ENCODE data around the gene CORO6.

CORO6 gene

DNA sequence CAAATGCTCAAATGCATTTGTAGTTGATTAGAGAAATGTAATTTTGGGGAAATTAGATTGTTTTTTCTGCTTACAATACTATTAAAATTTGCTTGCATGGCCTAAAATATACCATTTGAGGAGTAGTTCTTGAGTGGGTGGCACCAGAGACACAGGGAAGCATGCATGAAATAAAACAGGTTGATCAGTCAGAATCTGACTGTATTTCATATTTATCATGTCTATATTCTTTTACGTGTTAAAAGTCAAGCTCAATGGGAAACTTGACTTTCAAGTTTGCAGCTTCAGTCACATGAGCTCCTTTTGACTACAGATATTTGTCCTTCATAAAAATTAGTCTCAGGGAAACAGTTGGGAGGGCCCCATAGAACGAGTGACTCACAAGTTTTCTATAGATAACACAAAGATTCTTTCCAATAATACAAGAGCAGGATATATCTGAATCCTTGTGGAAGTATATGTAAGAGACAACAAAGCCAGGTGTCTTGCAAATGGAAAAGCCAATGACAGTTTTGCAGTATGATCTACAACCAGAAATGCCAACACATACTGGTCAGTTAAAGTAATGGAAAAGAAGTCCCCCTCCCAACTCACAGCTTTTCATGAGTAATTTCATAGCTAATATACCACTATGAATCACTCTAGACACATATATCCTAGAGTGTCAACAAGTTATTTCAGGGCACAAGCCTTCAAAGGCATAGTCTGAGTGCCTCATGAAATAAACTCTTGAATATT, 42.2 kb upstream of the CORO6 start:
- intact Hi-C loops (cut with DNase I; ENCODE audit: low total_unique reads) = no loop called here
- TF ChIP-seq CTCF (IDR thresholded peaks at IDR 0.05) = no peak
- H3K27ac ChIP-seq = no peak overlapping the region
- H3K9me3 ChIP-seq = no peaks in the 10 kb centered on the region
- no peaks in the 10 kb centered on the region for H3K27me3 ChIP-seq
- H3K4me1 ChIP-seq = peaks cover 0 to 5% (median 0%) of the 10 kb centered on the region in 4 donors
- peaks cover 25 to 30% (median 26%) of the 10 kb centered on the region in 3 donors for H3K36me3 ChIP-seq
- H3K4me3 ChIP-seq = no peak overlapping the region
- DNase-seq = no peak

GRCh38 chr17:29663155-29663554, 40.4 kb upstream of the CORO6 start:
- no peaks in the 10 kb centered on the region for H3K27me3 ChIP-seq
- H3K36me3 ChIP-seq = peaks cover 22 to 26% (median 25%) of the 10 kb centered on the region in 3 donors
- H3K4me3 ChIP-seq = no peak overlapping the region
- intact Hi-C loops (cut with DNase I; ENCODE audit: low total_unique reads) = no loop called here
- TF ChIP-seq CTCF (IDR thresholded peaks at IDR 0.05) = no peak
- peaks cover 0 to 5% (median 0%) of the 10 kb centered on the region in 4 donors for H3K4me1 ChIP-seq
- no peak overlapping the region for H3K27ac ChIP-seq
- DNase-seq = no peak
- no peaks in the 10 kb centered on the region for H3K9me3 ChIP-seq

DNA sequence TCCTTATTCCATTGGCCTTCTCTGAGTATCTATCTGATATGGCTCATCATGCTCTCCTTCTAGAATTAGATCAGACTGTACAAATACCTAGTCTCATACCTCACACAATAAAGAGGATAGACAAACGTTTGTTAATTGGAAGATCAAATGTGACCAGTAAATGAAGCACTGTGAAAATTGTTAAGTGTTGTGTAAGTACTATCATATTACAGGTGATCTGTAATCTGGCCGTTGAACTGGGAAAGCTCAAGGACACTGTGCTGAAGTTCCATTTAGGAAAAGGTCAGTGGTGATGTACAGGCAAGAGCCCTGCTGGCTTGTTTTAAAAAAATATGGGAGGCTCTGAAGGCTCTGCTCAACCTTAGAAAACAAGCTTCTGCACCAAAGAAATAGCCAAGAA, 38.5 kb upstream of the CORO6 start:
- Histone ChIP-seq H3K4me3 (no peak overlapping the region), H3K27me3 (no peaks in the 10 kb centered on the region), H3K9me3 (no peaks in the 10 kb centered on the region), H3K4me1 (peaks cover 0 to 5% (median 0%) of the 10 kb centered on the region in 4 donors), H3K27ac (no peak overlapping the region), H3K36me3 (peaks cover 8 to 17% (median 12%) of the 10 kb centered on the region in 3 donors)
- TF ChIP-seq CTCF (IDR thresholded peaks at IDR 0.05) = no peak
- DNase-seq = no peak
- intact Hi-C loops (cut with DNase I; ENCODE audit: low total_unique reads) = no loop called here

DNA sequence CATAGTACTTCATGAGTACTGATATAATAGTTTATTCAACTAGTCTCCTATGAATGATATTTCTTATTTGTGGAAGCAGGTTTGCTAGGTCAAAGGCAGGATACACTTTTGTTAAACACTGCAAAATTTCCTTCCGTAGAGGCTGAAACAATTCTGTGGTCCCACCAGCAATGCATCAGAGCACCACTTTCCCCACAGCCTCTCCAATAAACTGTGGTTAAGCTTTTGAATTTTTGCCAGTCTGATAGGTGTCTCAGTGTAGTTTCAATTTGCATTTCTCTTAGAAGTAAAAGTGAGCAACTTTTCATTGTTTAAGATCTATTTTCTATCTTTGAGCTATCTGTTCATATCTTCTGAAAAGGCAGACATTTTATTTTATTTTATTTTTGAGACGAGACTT, 36.4 kb upstream of the CORO6 start:
- Histone ChIP-seq H3K4me3 (no peak overlapping the region), H3K27me3 (no peaks in the 10 kb centered on the region), H3K4me1 (peaks cover 0 to 5% (median 0%) of the 10 kb centered on the region in 4 donors), H3K36me3 (peaks cover 8 to 11% (median 11%) of the 10 kb centered on the region in 3 donors), H3K9me3 (no peaks in the 10 kb centered on the region), H3K27ac (no peak overlapping the region)
- TF ChIP-seq CTCF (IDR thresholded peaks at IDR 0.05) = no peak
- intact Hi-C loops (cut with DNase I; ENCODE audit: low total_unique reads) = no loop called here
- DNase-seq = no peak

GRCh38 chr17:29655323-29655722, 32.6 kb upstream of the CORO6 start:
- no peaks in the 10 kb centered on the region for H3K4me1 ChIP-seq
- TF ChIP-seq CTCF (IDR thresholded peaks at IDR 0.05) = no peak
- peaks cover 0 to 11% (median 11%) of the 10 kb centered on the region in 3 donors for H3K36me3 ChIP-seq
- DNase-seq = no peak
- H3K27me3 ChIP-seq = no peaks in the 10 kb centered on the region
- H3K27ac ChIP-seq = no peak overlapping the region
- no peaks in the 10 kb centered on the region for H3K9me3 ChIP-seq
- intact Hi-C loops (cut with DNase I; ENCODE audit: low total_unique reads) = no loop called here
- no peak overlapping the region for H3K4me3 ChIP-seq
